SK-MEL-5 (cell line): ENCODE measurements around the gene DENND6B. TPM values are rescaled to one million over a fixed set of nuclear protein-coding genes. Genes with fewer than 3 reads are reported as not detected.

ENCODE experiments used
- DNase-seq: peaks from one replicate; pipeline ENCODE4 v3.0.0-alpha.2; 2016; ENCODE audit warnings: low read depth, low spot score
- in situ Hi-C: cut with HindIII; loops from 2 replicates; pipeline ENCODE4 v1.10.0; 2016; ENCODE audit warnings: low sequenced_read_pairs, high pct_unique_total_duplicates, low pct_unique_long_range_greater_than_20kb
- total RNA-seq: library from RNA; depleted of rRNA; stranded (reverse); fragments of >200 nt; shearing (Covaris generic); gene quantifications from 2 replicates; pipeline ENCODE4 v1.2.3, GENCODE V29; 2014

The DENND6B gene
- total RNA-seq, 1 experiment from 2014 or later = 0.66 TPM

DNA sequence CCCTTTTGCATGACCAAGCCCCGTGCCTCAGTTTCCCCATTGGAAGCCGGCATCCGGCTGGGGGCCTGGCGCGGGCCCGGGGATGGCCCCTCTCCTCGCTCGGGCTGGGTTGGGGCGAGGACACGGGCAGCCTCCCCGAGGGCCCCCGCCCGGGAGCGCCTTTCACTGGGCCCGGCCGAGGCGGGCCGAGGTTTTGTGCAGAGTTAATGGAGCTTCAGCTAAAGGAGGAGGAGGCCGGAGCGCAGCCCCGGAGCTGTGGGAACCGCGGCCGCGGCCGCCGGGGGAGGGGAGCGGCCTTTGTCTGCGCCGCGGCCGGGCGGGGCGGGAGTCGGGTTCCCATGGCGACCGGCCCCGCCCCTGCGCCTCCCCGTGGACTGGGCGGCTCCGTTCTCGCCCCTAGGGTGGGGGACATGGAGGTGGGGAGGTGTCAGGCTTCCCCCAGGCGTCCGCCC is 55.3 kb downstream of the DENND6B start:
- DNase-seq = peak; percentile 52
- in situ Hi-C loops = no loop called here

DNA sequence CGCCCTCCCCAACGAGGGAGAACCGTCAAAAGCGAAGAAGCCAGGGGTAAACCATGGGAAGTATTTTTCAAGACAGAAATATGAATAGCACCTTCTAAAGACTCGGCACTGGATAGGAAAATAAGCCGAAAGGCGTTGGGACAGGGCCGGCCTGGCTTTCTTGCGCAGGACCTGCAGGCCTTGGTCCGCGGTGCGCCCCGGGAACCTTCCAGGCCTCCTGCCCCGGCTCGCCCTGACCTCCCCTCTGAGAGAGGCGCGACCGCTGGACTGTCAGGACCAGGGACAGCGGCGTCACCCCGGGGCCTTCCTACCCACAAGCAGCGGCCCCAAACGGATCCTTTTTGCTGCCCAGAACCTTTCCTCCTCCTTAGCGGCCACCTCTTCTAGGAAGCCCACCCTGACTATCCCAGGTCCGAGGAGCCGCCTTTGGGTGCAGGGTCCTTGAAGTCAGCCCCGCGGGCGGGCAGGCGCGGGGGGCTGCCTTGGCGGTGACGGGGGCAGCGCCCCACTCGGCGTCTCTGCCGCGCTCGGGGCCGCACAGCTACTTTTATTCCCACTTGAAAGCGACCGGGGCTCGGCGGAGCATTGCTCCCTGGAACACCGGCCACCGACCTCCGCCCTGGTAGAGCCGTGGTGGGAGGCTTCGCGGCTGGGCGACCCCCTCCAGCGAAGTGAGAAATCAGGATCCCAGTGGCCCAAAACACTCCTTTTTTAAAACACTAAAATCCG is 56.0 kb downstream of the DENND6B start:
- in situ Hi-C loops = no loop called here
- peak; percentile 26 for DNase-seq

DNA sequence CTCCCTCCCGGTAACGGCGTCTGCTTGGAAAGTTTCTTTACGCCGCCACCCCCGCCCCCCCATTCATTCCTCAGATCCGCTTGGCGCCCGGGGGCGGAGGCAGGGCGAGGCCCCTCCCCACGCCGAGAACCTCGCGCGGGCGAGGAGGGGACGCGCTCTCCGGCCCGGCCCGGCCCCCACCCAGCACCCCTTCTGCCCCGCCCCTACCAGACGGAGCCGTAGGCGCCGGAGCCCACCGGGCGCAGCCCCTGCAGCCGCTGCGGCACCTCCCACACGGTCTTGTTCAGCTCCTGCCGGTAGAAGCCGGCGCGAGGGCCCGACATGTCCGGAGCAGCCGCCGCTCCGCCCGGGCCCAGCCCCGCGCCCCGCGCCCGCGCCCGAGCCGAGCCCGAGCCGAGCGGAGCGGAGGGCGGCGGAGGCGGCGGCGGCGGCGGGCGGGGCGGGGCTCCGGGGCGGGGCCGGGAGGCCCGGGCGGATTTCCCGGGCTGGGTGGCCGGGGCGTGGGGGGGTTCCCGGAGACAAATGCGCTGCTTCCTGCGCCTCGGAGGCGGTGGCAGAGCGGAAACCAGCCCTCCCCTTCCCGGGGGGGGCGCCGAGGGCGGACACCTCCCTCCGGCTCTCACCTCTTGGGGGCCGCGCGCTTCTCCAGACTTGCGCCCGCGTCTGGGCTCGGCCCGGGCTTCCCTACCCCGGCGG is 56.7 kb downstream of the DENND6B start, which contains the start of gene MAPK11:
Gene MAPK11, minus strand, starts transcription at position 411 of the 696 bp plus-strand sequence. Its CDS starts 88 bp downstream, at position 323.
- in situ Hi-C loops = no loop called here
- peak; percentile 62 for DNase-seq

DNA sequence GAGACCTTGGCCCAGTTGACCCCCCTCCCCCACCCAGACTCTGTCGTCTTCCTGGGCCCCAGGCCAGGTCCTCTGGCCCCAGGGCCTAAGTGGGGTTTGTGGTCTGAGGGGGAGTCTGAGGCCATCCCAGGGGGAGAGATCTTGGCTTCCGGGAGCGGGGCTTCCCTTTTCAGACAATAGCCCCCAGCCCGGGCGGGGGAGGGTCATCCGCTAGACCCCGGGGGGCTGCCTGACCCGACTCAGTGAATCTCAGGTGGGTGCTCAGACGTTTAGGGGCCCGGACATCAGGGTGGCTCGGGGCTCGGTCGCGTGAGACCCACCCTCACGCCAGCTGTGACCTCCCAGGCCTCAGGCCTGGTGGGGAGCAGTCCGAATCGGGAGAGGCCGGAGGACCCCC is 57.2 kb downstream of the DENND6B start:
- in situ Hi-C loops = no loop called here

DNA sequence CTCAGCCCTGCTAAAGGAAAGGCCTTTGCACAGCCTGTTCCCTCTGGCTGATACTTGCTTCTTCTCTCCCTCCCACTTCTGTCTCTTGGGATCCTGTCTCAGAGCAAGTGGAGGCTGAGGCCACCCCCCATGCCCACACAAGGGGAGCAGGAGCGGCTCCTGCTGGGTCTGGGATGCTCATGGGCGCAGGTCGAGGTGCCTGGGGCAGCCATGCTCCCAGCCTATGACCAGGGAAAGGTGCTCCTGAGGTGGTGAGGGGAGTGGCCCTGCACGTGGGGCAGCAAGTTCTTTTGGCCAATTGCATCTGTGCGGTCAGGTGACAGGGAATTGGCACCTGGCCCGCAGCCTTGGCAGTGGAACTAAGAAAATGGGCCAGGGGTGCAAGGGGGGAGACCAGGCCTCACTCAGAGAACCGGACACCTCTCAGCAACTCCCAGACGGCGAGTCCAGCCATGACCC is 58.1 kb downstream of the DENND6B start:
- in situ Hi-C loops = no loop called here
- no peak for DNase-seq

More for the DNA sequence above, 57.2 kb downstream of the DENND6B start:
- no peak for DNase-seq

DNA sequence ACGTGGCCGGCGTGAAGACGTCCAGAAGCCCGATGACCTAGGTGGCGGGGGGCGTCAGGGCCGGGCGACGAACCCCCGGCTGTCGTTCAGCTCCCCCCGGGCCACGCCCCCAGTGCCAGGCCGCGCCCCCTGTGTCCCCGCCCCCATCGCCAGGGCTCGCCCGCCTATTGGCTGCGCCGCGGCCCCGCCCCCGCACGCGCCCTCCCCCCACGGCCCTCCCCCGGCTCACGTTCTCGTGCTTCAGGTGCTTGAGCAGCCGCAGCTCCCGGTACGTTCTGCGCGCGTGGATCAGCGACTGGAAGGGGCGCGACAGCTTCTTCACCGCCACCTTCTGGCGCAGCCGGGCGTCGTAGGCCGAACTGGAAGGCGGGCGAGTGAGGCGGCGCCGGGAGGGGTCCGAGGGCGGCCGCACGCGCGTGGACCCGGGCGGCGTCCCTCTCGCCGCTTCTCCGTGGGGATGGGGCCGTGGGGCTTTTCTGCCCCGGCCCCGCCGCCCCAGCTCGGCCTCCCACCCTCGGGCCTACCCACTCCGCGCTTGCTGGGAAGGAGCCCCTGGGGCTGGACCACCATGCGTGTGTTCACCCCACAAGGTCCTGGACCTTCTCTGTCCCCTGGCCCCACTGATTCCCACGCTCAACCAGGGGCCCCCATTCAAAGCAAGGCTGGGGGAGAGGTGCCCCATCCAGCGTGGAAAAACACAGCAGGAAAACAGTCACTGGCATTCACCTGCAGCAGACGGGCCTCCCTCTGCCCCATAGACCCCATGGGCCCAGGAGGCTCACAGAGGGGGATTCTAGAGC is 59.0 kb downstream of the DENND6B start:
- peak; percentile 45 for DNase-seq
- in situ Hi-C loops = no loop called here

DNA sequence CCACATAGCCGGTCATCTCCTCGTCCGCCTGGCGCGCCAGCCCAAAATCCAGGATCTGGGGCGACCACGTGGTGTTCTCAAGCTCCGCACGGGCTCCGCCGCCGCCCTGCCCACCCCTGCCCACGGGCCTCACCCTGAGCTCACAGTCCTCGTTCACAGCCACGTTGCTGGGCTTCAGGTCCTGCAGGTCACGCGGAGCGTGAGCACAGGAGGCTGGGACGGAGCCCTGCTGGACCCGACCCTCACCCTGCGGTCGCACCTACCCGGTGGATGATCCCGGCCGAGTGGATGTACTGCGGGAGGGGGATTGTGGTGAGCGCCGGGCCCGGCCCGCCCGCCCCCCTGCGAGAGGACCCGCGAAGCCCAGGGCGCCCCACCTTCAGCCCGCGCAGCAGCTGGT is 59.8 kb downstream of the DENND6B start:
- in situ Hi-C loops = no loop called here
- no peak for DNase-seq

DNA sequence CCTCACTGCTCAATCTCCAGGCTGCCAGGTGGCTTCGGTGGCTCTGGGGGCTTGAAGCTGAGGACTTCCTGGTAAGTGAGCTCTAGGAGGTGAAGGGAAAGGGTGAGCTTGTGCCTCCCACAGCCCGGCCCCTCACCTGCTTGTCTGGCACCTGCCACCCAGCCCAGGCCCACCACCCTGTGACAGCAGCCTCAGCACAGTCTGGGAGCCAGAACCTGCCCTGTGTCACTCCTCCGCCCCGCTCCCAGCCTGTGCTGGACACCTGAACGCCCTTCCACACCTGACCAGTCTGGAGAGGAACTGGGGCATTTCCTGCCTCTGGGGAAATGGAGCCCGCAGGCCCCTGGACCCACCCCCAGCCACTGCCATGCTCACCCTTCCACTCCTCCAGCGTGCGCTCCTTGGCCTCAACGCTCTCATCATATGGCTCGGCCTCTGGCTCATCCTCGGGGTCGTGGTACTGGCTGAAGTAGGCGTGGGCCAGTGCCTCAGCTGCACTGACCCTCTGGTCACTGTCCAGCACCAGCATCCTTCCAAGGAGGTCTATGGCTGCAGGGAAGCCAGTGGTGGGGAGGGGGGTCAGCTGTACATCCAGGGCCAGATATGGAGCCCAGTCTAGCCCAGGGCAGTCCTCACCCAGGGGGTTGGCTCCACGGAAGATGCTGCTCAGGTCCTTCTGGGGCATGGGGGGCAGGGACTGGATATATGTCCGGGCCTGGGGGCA is 61.7 kb downstream of the DENND6B start:
- no peak for DNase-seq
- in situ Hi-C loops = no loop called here

DNA sequence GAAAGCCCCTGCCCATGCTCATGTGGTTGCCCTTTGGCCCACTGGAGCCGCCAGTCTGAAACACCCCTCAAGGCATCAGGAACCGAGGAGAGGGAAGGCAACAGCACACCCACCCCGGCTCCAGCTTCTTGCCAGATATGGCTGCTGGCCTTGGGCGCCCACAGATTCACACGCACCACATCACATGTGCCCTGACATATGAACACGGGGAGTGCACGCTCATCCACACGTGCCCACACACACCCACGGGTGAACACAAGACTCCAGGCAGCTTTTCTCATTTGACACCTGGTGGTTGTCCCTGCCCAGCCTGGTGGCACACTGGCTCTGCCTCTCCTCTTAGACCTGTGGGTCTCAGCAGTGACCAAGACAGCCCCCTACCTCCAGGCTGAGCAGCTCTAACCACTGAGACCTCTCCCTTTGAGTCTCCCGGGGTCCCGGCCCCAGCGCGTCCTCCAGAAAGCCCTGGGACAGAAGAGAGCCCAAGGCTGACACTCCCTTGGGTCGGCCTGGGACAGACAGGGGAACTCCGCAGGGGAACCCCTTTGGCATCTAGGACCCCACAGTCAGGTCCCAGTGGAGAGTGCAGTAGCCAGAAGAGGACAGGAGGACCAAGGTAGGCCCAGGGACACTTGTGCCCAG is 62.6 kb downstream of the DENND6B start:
- in situ Hi-C loops = no loop called here
- no peak for DNase-seq

DNA sequence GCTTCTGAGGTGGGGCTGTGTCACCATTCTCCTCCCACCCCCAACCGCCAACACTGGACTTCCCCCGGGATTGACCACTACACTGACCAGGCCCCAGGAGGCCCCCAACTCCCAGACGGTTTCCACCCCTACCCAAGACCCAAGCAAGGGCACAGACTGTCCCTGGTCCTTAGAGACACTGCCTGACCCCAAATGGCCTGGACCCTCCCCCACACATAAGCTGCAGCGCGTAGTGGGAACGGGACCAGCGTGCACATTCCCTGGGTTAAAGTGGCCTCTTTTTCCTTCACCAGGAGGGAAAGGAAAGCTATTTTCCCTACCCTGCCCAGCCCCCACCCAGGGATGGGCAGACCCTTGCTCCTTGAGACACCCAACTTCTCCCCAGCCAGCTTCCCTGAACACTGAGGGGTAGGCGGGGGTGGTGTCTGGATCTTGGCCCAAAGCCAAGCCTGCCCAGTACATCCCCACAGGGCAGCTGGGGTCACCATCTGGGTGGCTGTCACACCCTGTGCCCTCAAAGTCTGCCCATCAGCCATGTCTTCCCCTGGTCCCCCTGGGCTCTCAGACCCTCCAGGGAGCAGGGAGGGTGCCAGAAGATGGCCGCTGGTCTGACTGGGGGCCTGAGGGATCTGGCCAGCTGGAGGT is 63.7 kb downstream of the DENND6B start:
- in situ Hi-C loops = no loop called here
- DNase-seq = no peak

DNA sequence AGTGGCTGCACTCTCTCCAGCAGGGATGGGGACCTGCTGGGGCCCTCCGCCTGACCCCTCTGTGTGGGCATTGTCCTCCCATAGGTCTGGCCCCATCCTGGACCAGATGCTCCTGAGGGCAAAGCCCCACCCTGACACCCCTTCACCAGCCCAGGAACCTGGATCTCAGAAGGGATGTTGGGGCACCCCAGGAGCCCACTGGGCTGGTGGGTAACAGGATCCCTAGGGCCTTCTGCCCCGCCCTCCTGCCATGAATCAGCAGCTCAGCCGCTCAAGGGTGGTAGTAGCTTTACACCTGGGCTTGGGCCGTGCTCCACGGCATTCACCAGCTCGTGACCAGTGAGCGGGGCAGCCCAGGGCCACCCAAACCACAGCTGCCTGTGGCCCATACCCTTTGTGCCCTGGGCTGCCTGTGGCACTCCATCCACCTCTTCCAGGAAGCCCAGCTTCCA is 64.3 kb downstream of the DENND6B start:
- in situ Hi-C loops = no loop called here
- DNase-seq = no peak

DNA sequence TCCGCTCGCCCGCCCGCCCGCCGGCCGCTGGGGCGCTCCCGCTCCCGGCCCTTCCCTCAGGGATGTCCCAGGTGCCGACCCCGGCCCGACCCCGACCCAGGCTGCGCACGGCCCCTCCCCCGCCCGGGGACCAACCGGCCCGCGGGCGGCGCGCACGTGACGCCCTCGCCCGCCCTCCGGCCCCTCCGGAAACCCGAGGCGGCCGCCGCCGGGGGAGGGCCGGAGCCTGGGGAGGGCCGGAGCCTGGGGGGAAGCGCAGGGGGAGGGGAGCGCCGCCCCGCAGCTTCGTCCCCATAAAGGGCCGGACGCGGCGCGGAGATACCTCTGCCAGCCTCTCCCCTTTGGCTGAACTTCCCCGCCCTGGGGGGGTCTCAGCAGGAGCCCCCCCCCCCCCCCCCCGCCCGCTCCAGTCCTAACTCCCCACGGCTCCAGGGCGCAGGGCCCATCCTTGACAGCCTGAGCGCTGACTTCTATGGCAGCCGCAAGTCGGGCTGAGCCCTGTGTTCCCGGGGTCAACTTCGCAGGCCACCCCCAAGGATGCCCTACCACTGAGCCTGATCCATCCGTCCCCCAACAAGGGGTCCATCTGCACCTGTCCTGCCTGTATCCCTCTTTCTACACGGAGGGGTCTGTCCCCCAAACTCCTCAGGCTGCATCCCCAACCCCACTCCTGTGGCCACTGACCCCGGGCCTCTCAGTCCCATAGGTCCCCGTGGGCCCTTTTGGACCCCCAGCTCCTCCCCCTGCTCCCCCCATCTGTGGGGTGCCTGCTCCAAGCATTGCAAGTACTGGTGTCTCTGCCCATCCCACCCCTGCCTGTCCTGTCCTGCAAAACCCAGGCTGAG is 65.0 kb downstream of the DENND6B start, which contains the start of gene MAPK12:
Gene MAPK12, minus strand, starts transcription at position 69 of the 845 bp plus-strand sequence. CDS start 174 bp downstream, outside the sequence.
- in situ Hi-C loops = no loop called here
- no peak for DNase-seq

DNA sequence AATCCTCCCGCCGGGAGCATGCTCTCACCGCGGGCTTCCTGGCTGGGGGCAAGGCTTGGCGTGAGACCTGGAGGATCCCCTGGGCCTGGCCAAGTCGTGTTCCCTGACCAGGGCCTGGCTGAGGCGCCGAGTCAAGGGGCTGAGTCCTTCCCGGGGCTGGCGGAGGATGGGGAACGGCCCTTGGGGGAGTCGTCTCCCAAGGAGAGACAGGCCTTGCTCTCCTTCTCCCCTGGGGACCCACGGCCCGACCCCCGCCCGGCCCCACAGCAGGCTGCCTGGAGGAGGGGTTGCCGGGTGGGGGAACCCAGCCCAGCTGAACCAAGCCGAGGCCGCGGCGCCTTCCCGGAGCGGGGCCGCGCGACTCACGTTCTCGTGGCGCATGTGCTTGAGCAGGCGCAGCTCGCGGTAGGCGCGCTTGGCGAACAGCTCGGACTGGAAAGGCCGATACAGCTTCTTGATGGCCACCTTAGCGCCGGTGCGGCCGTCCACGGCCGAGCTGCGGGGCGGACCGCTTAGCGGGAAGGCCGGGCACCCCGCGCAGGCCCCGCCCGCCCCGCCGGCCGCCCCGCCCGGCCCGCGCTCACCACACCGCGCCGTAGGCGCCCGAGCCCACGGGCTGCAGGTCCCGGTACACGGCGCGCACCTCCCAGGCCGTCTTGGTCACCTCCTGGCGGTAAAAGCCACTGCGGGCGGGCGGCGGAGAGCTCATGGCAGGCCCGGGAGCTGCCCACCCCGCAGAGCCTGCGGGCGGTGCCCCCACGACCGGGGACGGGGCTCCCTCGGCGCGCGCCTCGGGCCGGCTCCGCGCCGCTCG is 65.8 kb downstream of the DENND6B start:
- no peak for DNase-seq
- in situ Hi-C loops = no loop called here

DNA sequence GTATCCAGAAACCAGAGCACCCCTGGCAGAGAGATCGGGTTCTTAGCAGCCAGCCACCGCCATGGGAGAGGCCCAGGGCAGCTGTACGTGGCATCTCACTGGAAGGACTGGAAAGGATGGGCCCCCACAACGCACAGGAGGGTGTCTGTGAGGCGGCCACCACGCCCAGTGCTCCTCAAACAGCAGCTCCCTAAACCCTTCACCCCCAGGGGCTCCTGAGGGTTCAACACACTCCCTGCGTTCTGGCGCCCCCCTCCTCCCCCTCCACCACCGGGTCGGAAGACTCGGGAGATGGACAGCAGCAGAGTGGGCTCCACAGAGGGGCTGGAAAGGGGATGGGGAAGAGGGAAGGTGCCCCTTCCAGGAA is 66.4 kb downstream of the DENND6B start:
- DNase-seq = no peak
- in situ Hi-C loops = no loop called here

DNA sequence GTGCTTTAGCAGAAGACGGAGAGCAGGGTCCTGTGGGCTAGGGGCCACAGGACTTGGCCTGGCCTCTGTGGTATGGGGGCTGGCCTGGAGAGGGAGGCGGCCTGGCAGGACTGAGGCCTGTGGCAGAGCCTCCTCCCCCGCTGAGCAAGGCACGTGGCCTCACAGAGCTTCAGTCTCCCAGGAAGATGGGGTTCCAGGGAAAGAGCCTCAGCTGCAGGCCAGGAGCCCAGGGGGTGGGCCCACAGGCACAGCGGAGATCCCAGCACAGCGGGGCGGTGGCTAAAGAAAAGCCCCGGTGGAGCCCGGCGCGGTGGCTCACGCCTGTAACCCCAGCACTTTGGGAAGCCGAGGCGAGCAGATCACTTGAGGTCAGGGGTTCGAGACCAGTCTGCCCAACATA is 67.5 kb downstream of the DENND6B start:
- in situ Hi-C loops = no loop called here
- no peak for DNase-seq
